Raji (cell line): ENCODE data around the gene ADAMTSL1.

ENCODE experiments used
- POLR2A ChIP-seq: IDR thresholded peaks from 2 replicates; pipeline ENCODE4 v1.6.1; 2011; ENCODE audit warnings: low read depth, low read length, control low read depth; ENCODE audit not compliant: insufficient read depth

Gene ADAMTSL1

GRCh38 chr9:18516965-18517364 is 43.0 kb downstream of the ADAMTSL1 start:
- TF ChIP-seq POLR2A: no peak

- no peak for TF ChIP-seq POLR2A
Observed at GRCh38 chr9:18520416-18521047, 46.6 kb downstream of the ADAMTSL1 start.

- TF ChIP-seq POLR2A: no peak
Observed at GRCh38 chr9:18526685-18527084, 52.7 kb downstream of the ADAMTSL1 start.

- no peak for TF ChIP-seq POLR2A
Observed at GRCh38 chr9:18531136-18532065, 57.4 kb downstream of the ADAMTSL1 start.

- no peak for TF ChIP-seq POLR2A
Observed at GRCh38 chr9:18534611-18535010, 60.7 kb downstream of the ADAMTSL1 start.

- TF ChIP-seq POLR2A: no peak
Observed at GRCh38 chr9:18536554-18536953, 62.6 kb downstream of the ADAMTSL1 start.

GRCh38 chr9:18539203-18539693 is 65.3 kb downstream of the ADAMTSL1 start:
- TF ChIP-seq POLR2A: no peak

GRCh38 chr9:18542837-18543405 is 69.0 kb downstream of the ADAMTSL1 start:
- no peak for TF ChIP-seq POLR2A

- no peak for TF ChIP-seq POLR2A
Observed at GRCh38 chr9:18543406-18544192, 69.6 kb downstream of the ADAMTSL1 start.

GRCh38 chr9:18544456-18544855 is 70.5 kb downstream of the ADAMTSL1 start:
- TF ChIP-seq POLR2A: no peak

- no peak for TF ChIP-seq POLR2A
Observed at GRCh38 chr9:18545636-18546360, 71.8 kb downstream of the ADAMTSL1 start.

- TF ChIP-seq POLR2A: no peak
Observed at GRCh38 chr9:18548456-18548855, 74.5 kb downstream of the ADAMTSL1 start.

- TF ChIP-seq POLR2A: no peak
Observed at GRCh38 chr9:18549772-18550171, 75.8 kb downstream of the ADAMTSL1 start.

- no peak for TF ChIP-seq POLR2A
Observed at GRCh38 chr9:18550286-18550685, 76.3 kb downstream of the ADAMTSL1 start.
